ENCODE measurements around the gene TXNL1.

TXNL1 gene

GRCh38 chr18:56645415-56646016 is 7.1 kb upstream of the TXNL1 start:
- TF ChIP-seq CTCF (IDR thresholded peaks at IDR 0.05; ENCODE audit: low read length, missing control alignments), result peak; percentile 51
- no peak for DNase-seq (ENCODE audit: low read depth)
- no peak overlapping the region for H3K4me3 ChIP-seq (replicated peaks; ENCODE audit: low read depth, low read length)

- no peak for TF ChIP-seq CTCF (IDR thresholded peaks at IDR 0.05; ENCODE audit: low read length, missing control alignments)
- no peak for DNase-seq (ENCODE audit: low read depth)
- no peak overlapping the region for H3K4me3 ChIP-seq (replicated peaks; ENCODE audit: low read depth, low read length)
These were observed 5.0 kb upstream of the TXNL1 start for GRCh38 chr18:56643381-56643780.

- DNase-seq (ENCODE audit: low read depth), result peak; percentile 73
- no peak overlapping the region for H3K4me3 ChIP-seq (replicated peaks; ENCODE audit: low read depth, low read length)
- no peak for TF ChIP-seq CTCF (IDR thresholded peaks at IDR 0.05; ENCODE audit: low read length, missing control alignments)
These were observed 3.4 kb upstream of the TXNL1 start for GRCh38 chr18:56641714-56642337.

- no peak for DNase-seq (ENCODE audit: low read depth)
- no peak overlapping the region for H3K4me3 ChIP-seq (replicated peaks; ENCODE audit: low read depth, low read length)
- no peak for TF ChIP-seq CTCF (IDR thresholded peaks at IDR 0.05; ENCODE audit: low read length, missing control alignments)
These were observed 1.2 kb upstream of the TXNL1 start for GRCh38 chr18:56639571-56639970.

GRCh38 chr18:56639104-56639381 is 651 bp upstream of the TXNL1 start:
- TF ChIP-seq CTCF (IDR thresholded peaks at IDR 0.05; ENCODE audit: low read length, missing control alignments), result no peak
- DNase-seq (ENCODE audit: low read depth), result no peak
- H3K4me3 ChIP-seq (replicated peaks; ENCODE audit: low read depth, low read length), result peak overlapping the region; percentile 95

- TF ChIP-seq CTCF (IDR thresholded peaks at IDR 0.05; ENCODE audit: low read length, missing control alignments), result no peak
- no peak for DNase-seq (ENCODE audit: low read depth)
- peak overlapping the region; percentile 95 for H3K4me3 ChIP-seq (replicated peaks; ENCODE audit: low read depth, low read length)
These were observed 621 bp downstream of the TXNL1 start for GRCh38 chr18:56637711-56638231.

GRCh38 chr18:56637176-56637575 is 1.2 kb downstream of the TXNL1 start:
- peak overlapping the region; percentile 95 for H3K4me3 ChIP-seq (replicated peaks; ENCODE audit: low read depth, low read length)
- peak; percentile 14 for DNase-seq (ENCODE audit: low read depth)
- TF ChIP-seq CTCF (IDR thresholded peaks at IDR 0.05; ENCODE audit: low read length, missing control alignments), result no peak
